Measurements from ENCODE around the gene PON1. TPM values are rescaled to one million over a fixed set of nuclear protein-coding genes. Genes with fewer than 3 reads are reported as not detected.

Gene PON1
- total RNA-seq, 4 donors from 2014 or later: 0.34 TPM; not detected in 3

GRCh38 chr7:95304990-95305389, 19.3 kb downstream of the PON1 start:
- no peak for TF ChIP-seq CTCF (IDR thresholded peaks at IDR 0.05; ENCODE audit: low read depth)

DNA sequence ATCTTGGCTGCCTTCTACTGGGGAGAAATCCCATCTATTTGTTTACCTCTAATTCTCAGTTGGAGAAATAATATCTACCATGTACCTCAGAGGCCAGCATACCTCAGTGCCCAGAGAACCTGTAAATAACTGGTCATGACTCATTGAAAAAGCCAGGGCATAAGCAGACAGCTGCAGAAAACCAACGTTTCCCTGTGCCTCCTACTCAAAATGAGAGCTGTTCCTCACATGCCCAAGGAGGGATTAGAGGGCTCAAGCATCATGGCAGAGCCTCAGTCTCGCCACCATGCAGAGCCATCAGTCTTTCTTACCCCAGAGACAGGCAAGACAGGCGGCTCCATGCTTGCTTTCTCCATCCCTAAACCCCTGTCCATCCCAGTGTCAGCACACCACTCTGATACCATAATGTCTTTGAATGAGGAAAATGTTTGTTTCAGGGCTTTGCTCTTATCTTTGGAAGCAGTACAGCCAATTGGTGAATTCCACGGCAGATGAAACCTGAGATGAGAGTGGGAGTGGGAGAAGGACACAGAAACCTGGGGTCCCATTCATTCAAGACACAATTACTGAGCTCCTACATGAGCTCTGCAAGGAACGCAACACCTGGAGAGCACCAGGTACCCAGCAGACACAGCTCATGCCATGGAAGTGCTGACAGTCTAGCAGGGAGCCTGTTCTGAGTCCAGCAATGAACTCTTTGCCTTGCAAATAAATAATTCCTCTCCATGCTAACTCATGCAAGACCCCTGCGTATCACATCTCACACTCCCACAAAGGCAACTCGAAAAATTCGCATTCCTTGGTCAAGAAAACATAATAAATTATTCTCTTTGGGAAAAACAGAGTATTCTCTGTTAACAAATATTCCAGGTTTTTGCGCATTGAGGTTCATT, 21.1 kb downstream of the PON1 start:
- TF ChIP-seq CTCF (IDR thresholded peaks at IDR 0.05; ENCODE audit: low read depth): no peak

DNA sequence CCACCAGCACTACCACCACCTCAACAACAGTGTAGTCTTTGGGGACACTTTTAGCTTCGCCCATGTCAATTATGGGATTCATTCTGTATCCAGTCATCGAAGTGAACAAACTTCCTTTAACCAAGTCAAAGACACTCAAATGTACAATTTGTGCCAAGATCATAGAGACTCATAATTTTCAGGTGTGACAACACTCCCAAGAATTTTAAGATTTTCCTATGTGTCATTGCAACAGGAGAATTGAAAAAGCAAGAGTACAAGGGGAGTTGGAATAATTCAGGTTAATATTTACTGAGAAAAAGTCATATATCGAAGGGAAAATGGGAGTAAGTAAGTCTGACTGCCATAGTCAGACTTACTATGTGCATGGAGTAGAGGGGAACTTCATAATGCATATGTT, 26.2 kb downstream of the PON1 start:
- no peak for TF ChIP-seq CTCF (IDR thresholded peaks at IDR 0.05; ENCODE audit: low read depth)

GRCh38 chr7:95297041-95297440, 27.3 kb downstream of the PON1 start:
- TF ChIP-seq CTCF (IDR thresholded peaks at IDR 0.05; ENCODE audit: low read depth): no peak

GRCh38 chr7:95296456-95296855, 27.9 kb downstream of the PON1 start:
- no peak for TF ChIP-seq CTCF (IDR thresholded peaks at IDR 0.05; ENCODE audit: low read depth)

- TF ChIP-seq CTCF (IDR thresholded peaks at IDR 0.05; ENCODE audit: low read depth): no peak
Observed at GRCh38 chr7:95295397-95295796, 28.9 kb downstream of the PON1 start.

DNA sequence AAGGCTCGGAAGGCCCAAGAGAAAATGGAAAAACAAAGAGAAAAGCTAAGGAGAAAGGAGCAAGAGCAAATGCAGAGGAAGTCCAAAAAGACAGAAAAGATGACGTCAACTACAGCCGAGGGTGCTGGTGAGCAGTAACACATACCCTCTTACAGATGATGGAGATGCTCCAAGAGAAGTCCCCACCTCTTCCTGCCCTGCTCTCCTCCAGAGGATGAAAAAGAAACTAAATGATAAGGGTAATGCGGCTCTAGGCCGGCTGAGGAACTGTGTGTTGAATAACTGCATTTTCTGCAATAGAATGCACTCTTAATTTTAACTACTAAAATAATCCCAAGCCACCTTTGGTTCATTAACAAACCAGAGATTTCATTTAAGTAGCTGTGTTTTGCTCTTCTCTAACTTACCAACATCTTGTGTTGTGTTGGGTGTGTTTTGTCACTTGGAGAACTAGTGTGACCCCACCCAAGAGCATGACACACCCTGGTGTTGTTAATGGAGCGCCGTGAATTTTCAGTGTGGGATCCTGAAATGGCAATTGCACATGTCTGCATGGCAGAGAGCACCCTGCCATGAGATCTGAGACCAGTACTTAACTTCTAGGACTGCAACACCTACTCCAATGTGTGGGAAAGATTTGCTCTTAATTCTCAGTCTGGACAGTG, 34.0 kb downstream of the PON1 start:
- TF ChIP-seq CTCF (IDR thresholded peaks at IDR 0.05; ENCODE audit: low read depth): no peak

Data from subcutaneous adipose tissue (tissue), 4 donors.